IMR-90 (cell line): ENCODE data around the gene EREG.

Source experiments
- CHD1 ChIP-seq: IDR thresholded peaks from 2 replicates; pipeline ENCODE4 v1.6.1; 2012; ENCODE audit warnings: low read depth, low read length, improper control_type of control experiment
- ELK1 ChIP-seq: fragments of 150-350 bp; IDR thresholded peaks from 2 replicates; pipeline ENCODE4 v1.6.1; 2016; ENCODE audit warnings: low read depth, mild to moderate bottlenecking, low read length, moderate library complexity, borderline replicate concordance
- FOS ChIP-seq: fragments of 150-350 bp; IDR thresholded peaks from 2 replicates; pipeline ENCODE4 v1.6.1; 2016; ENCODE audit warnings: low read depth, low read length
- POLR2A ChIP-seq: IDR thresholded peaks from 2 replicates; pipeline ENCODE4 v1.6.1; 2012; ENCODE audit warnings: mild to moderate bottlenecking, low read depth, low read length
- SMC3 ChIP-seq: fragments of 150-350 bp; IDR thresholded peaks from 2 replicates; pipeline ENCODE4 v1.6.1; 2016; ENCODE audit warnings: low read depth, mild to moderate bottlenecking, antibody characterized with exemption, low read length, moderate library complexity
- USF2 ChIP-seq: fragments of 150-350 bp; IDR thresholded peaks from 2 replicates; pipeline ENCODE4 v1.6.1; 2017; ENCODE audit warnings: mild to moderate bottlenecking, antibody characterized with exemption, low read length, low read depth
- TF ChIP-seq, protein P1 (sequence below): conservative IDR thresholded peaks from 2 replicates; pipeline ENCODE4 v1.5.1; 2012; ENCODE audit warnings: mild to moderate bottlenecking, low read depth, low read length, improper control_type of control experiment

- TF ChIP-seq, protein P1, sequence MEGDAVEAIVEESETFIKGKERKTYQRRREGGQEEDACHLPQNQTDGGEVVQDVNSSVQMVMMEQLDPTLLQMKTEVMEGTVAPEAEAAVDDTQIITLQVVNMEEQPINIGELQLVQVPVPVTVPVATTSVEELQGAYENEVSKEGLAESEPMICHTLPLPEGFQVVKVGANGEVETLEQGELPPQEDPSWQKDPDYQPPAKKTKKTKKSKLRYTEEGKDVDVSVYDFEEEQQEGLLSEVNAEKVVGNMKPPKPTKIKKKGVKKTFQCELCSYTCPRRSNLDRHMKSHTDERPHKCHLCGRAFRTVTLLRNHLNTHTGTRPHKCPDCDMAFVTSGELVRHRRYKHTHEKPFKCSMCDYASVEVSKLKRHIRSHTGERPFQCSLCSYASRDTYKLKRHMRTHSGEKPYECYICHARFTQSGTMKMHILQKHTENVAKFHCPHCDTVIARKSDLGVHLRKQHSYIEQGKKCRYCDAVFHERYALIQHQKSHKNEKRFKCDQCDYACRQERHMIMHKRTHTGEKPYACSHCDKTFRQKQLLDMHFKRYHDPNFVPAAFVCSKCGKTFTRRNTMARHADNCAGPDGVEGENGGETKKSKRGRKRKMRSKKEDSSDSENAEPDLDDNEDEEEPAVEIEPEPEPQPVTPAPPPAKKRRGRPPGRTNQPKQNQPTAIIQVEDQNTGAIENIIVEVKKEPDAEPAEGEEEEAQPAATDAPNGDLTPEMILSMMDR = no peak
- TF ChIP-seq FOS = no peak
- no peak for TF ChIP-seq POLR2A
- TF ChIP-seq USF2 = no peak
- no peak for TF ChIP-seq SMC3
- no peak for TF ChIP-seq ELK1
- TF ChIP-seq CHD1 = no peak
Observed at GRCh38 chr4:74324262-74324661, 40.7 kb upstream of the EREG start.
